HG03432 (cell line): ENCODE measurements around the gene TRIM64C.
"Not testable (repeated sequence)": the region's sequence is repeated elsewhere in the genome, so short reads cannot be mapped to it uniquely, and the experiment has no call there.

Source experiments
- ATAC-seq: cut with Tn5 transposase; IDR thresholded peaks from one replicate; pipeline ENCODE4 v1.9.1; 2021; ENCODE audit warnings: mild to moderate bottlenecking, moderate library complexity; ENCODE audit not compliant: unreplicated experiment

The TRIM64C gene, protein sequence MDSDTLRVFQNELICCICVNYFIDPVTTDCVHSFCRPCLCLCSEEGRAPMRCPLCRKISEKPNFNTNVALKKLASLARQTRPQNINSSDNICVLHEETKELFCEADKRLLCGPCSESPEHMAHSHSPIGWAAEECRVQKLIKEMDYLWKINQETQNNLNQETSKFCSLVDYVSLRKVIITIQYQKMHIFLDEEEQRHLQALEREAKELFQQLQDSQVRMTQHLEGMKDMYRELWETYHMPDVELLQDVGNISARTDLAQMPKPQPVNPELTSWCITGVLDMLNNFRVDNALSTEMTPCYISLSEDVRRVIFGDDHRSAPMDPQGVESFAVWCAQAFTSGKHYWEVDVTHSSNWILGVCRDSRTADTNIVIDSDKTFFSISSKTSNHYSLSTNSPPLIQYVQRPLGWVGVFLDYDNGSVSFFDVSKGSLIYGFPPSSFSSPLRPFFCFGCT

DNA sequence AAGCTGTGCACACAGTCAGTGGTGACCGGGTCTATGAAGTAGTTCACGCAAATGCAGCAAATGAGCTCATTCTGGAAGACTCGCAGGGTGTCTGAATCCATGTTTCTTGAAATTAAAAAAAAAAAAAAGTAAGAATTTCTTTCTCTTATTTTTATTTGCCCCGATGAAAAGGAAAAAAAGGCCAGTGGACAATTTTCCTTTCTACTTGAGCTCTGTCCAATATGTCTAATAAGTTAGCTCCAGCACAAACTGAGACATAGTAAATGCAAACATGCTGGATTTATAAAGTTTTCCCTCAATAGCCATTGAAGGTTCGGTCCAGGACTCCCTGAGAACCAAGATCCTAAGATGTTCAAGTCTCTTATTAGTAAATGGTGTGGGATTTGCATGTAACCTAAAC is at the start of gene TRIM64C:
Gene TRIM64C (minus strand): TSS at position 101 of the 400 bp plus-strand sequence. CDS start 0 bp downstream, at position 101.
- ATAC-seq: not testable (repeated sequence)

DNA sequence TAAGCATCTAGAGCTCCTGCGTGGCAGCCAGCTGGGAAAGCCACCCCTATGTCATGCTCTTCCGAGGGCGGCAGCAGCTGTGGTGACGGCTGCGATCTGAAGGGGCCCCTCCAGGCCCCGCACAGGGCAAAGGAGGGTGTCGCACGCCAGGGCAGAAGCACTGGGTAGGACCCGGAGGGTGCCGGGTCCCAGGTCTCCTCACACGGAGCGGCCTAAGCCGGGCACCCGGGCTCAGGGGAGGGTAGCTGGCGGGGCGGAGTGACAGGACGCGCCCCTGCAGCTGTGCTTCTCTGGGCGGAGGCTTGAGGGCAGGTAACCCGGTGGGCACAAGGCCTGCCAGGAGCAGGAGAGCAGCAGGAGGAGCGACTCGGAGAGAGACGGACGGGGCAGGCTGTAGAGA is 43.4 kb upstream of the TRIM64C start:
- ATAC-seq: not testable (repeated sequence)

GRCh38 chr11:49069897-49070296 is 11.0 kb upstream of the TRIM64C start:
- not testable (repeated sequence) for ATAC-seq

- not testable (repeated sequence) for ATAC-seq
Observed at GRCh38 chr11:49049821-49050220, 9.1 kb downstream of the TRIM64C start.

- not testable (repeated sequence) for ATAC-seq
Observed at GRCh38 chr11:49048229-49048628, 10.7 kb downstream of the TRIM64C start.

DNA sequence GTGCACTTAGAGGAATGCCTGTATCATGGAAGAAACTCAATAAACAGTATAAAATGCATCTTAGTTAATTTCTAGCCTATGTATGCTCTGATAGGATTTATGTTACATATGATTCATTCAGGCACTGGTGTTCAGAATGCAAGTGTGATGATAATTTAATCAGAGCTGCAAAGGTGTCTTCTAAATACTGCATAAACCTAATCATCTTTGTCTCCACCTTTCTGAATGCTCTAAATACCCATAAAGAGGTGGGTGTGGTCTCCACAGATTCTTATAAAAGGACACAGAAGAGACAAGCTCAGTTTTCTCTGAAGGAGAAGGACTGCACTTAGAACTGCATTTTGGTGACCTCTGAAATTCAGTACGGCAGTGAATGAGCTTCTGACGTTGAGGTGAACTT is 30.4 kb downstream of the TRIM64C start, which contains the start of gene TRIM49B:
Gene TRIM49B (plus strand): TSS at position 301 of the 400 bp plus-strand sequence. CDS start 2,777 bp downstream, outside the sequence.
- not testable (repeated sequence) for ATAC-seq
